GM12891 (cell line): ENCODE measurements around the gene ZFPM1.

Experiments used
- POLR2A ChIP-seq: IDR thresholded peaks from 2 replicates; pipeline ENCODE4 v1.6.1; 2011; ENCODE audit warnings: low read depth, low read length, control low read depth
- POLR2AphosphoS5 ChIP-seq: IDR thresholded peaks from 2 replicates; pipeline ENCODE4 v1.6.1; 2011; ENCODE audit warnings: low read depth, low read length, control low read depth
- SPI1 ChIP-seq: IDR thresholded peaks from 2 replicates; pipeline ENCODE4 v1.6.1; 2011; ENCODE audit warnings: low read depth, low read length, control low read depth
- TAF1 ChIP-seq: IDR thresholded peaks from 2 replicates; pipeline ENCODE4 v1.6.1; 2011; ENCODE audit warnings: low read depth, low read length, control low read depth

DNA sequence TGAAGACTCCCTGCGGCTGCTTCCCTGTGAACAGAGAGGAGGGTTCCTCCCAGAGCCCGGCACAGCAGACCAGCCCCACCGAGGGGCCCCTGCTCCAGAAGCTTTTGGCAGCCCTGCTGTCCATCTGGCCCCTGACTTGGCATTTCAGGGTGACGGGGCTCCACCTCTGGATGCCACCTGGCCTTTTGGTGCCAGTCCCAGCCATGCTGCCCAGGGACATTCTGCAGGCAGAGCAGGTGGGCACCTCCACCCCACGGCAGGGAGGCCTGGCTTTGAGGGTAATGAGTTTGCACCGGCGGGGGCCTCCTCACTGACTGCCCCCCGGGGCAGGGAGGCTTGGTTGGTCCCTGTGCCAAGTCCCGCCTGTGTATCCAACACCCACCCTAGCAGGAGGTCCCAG lies 20.3 kb upstream of the ZFPM1 start:
- TF ChIP-seq POLR2A, result no peak
- no peak for TF ChIP-seq POLR2AphosphoS5
- no peak for TF ChIP-seq SPI1
- TF ChIP-seq TAF1, result no peak
